Thyroid gland (tissue), 4 donors: ENCODE results near the gene SMARCC1. TPM values are rescaled to one million over a fixed set of nuclear protein-coding genes. Genes with fewer than 3 reads are reported as not detected.

ENCODE experiments used
- DNase-seq, 2 donors: peaks; one replicate each; pipeline ENCODE4 v3.0.0-alpha.2; 2019
- H3K27ac ChIP-seq, 3 donors: fragments of 200-600 bp; sonication (generic); 1 replicate in 2 of 3; 2 replicates in 1 of 3; pipeline ENCODE4 v1.5.1; 2016 to 2019; ENCODE audit warnings: mild to moderate bottlenecking in 1 of 3, moderate library complexity in 1 of 3
- H3K27me3 ChIP-seq: fragments of 200-600 bp; sonication (generic); one replicate; pipeline ENCODE4 v1.5.1; 2019
- H3K36me3 ChIP-seq, 2 donors: fragments of 200-600 bp; sonication (generic); one replicate each; pipeline ENCODE4 v1.5.1; 2016 to 2019
- H3K4me1 ChIP-seq, 2 donors: fragments of 200-600 bp; sonication (generic); one replicate each; pipeline ENCODE4 v1.5.1; 2017 to 2019
- H3K4me3 ChIP-seq, 3 donors: fragments of 200-600 bp; sonication (generic); replicated peaks in 1 of 3; 1 replicate in 2 of 3; 2 replicates in 1 of 3; pipeline ENCODE4 v1.5.1; 2016; ENCODE audit warnings: mild to moderate bottlenecking in 1 of 3
- H3K9me3 ChIP-seq: fragments of 200-600 bp; sonication (generic); one replicate; pipeline ENCODE4 v1.5.1; 2017
- POLR2A ChIP-seq, 2 donors: fragments of 450-650 bp; IDR thresholded peaks; one replicate each; pipeline ENCODE4 v1.6.1; 2017; ENCODE audit warnings: antibody characterized with exemption in 2 of 2, mild to moderate bottlenecking in 2 of 2, moderate library complexity in 1 of 2
- whole genome bisulfite sequencing, 2 donors: methylation state at CpG; one replicate each; pipeline ENCODE4 v1.1.5; 2017; 5-methylcytosine and 5-hydroxymethylcytosine counted together
- intact Hi-C: fragments of 100-400 bp; cut with DNase I; formaldehyde crosslinking; loops from one replicate; pipeline ENCODE4 v1.15.1; 2023
- small RNA-seq: library from RNA; depleted of rRNA; stranded (forward); fragments of <200 nt; gene quantifications from one replicate; pipeline ENCODE3, GENCODE V24; 2016
- total RNA-seq, 4 donors: library from RNA; depleted of rRNA; stranded (reverse); fragments of >200 nt; gene quantifications; one replicate each; pipeline ENCODE4 v1.2.3, GENCODE V29; 2016
- TF ChIP-seq, protein P1 (sequence below), 6 experiments: fragments of 200-600 bp in 3 of 6; fragments of 450-650 bp in 3 of 6; sonication (generic) in 3 of 6; IDR thresholded peaks; one replicate each; pipeline ENCODE4 v1.5.1; 2016 to 2019; ENCODE audit warnings: antibody characterized with exemption in 6 of 6, mild to moderate bottlenecking in 2 of 6, inconsistent platforms in 1 of 6, moderate library complexity in 1 of 6

SMARCC1 gene
- total RNA-seq, 4 donors from 2014 or later: 38.0 to 49.2 (median 45.4) TPM

DNA sequence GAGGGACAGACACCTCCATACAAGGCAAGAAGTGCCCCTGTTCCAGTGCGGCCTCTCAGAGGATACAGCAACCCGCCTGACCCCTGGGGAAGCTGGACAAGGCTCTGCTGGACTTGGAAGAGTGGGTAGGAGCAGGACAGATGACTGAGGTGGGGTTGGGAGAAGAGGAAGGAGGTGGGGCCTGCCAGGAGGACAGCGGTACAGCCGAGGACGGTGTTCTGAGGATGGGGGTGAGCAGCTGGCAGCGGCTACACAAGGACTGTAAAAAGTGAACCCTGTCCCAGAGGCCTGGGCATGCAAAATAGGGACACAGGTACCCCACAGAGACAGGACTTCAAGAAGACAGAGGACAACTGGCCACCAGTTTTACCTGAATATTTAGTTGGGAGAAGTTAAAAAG is 244.7 kb downstream of the SMARCC1 start:
- WGBS, 2 donors: 83 to 89% methylated on average over 6 of the region's 6 CpGs
- intact Hi-C loops: no loop called here
- H3K9me3 ChIP-seq: no peaks in the 10 kb centered on the region
- DNase-seq: no peak
- no peaks in the 10 kb centered on the region for H3K36me3 ChIP-seq
- H3K4me1 ChIP-seq: no peaks in the 10 kb centered on the region
- H3K27ac ChIP-seq: no peak overlapping the region
- H3K27me3 ChIP-seq: no peaks in the 10 kb centered on the region
- H3K4me3 ChIP-seq: no peak overlapping the region
- TF ChIP-seq POLR2A (IDR thresholded peaks at IDR 0.05): no peak
- TF ChIP-seq, protein P1, sequence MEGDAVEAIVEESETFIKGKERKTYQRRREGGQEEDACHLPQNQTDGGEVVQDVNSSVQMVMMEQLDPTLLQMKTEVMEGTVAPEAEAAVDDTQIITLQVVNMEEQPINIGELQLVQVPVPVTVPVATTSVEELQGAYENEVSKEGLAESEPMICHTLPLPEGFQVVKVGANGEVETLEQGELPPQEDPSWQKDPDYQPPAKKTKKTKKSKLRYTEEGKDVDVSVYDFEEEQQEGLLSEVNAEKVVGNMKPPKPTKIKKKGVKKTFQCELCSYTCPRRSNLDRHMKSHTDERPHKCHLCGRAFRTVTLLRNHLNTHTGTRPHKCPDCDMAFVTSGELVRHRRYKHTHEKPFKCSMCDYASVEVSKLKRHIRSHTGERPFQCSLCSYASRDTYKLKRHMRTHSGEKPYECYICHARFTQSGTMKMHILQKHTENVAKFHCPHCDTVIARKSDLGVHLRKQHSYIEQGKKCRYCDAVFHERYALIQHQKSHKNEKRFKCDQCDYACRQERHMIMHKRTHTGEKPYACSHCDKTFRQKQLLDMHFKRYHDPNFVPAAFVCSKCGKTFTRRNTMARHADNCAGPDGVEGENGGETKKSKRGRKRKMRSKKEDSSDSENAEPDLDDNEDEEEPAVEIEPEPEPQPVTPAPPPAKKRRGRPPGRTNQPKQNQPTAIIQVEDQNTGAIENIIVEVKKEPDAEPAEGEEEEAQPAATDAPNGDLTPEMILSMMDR (IDR thresholded peaks at IDR 0.05): no peak

DNA sequence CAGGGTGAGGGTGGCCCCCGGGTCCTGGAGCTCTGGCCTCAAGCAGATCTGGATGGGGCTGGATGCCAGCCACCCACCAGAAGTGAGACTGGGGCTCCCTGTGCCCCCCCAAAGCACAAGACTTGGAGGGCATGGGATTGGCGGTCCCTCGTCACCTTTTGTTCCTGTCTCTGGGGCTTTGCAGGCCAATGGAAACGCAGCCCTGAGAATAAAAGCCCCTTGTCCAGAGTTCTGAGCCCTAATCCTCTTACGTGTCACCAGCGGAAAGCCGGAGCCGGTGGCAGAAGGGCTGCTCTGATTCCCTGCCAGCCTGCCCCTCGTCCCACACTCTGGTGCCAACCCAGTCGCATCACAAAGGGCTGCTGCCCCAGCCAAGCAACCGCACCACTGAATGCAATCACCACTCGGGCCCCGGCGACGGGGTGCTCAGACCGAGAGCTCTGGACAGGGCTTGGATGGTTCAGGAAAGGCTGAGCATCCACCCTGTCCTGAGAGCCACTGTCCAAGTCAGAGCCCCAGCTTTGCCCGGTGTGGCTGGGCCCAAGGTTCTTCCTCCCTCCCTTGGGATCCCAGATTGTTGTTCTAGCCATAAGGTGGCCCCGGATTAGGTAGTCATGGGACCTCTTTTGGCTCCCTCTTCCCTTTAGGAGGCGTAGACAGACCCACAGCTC is 245.3 kb downstream of the SMARCC1 start:
- Histone ChIP-seq H3K4me3 (no peak overlapping the region), H3K9me3 (no peaks in the 10 kb centered on the region), H3K27me3 (no peaks in the 10 kb centered on the region), H3K36me3 (no peaks in the 10 kb centered on the region), H3K4me1 (no peaks in the 10 kb centered on the region), H3K27ac (no peak overlapping the region)
- WGBS, 2 donors: 91 to 94% methylated on average over 10 to 16 of the region's 19 CpGs
- DNase-seq: no peak
- intact Hi-C loops: no loop called here
- TF ChIP-seq, protein P1 (IDR thresholded peaks at IDR 0.05): no peak
- no peak for TF ChIP-seq POLR2A (IDR thresholded peaks at IDR 0.05)

Small RNAs within 50 kb of the gene (small RNA-seq; reads per million reads assigned to genes)
- not detected for gene RF02271
- not detected for gene RN7SL870P

Other genes starting within 250 kb of the SMARCC1 start
- gene CSPG5, start 203.0 kb downstream of the SMARCC1 start, total RNA-seq: 1 to 10 TPM in 1 of 4 donors, under 1 TPM in 3; 0.54 to 1.8 (median 0.68) TPM
- 10 to 100 TPM; 51.3 to 80.3 (median 72.8) TPM for gene DHX30, start 21.2 kb upstream of the SMARCC1 start, total RNA-seq
- 100 to 1,000 TPM in 1 of 4 donors, 10 to 100 TPM in 3; 75.5 to 103 (median 88.0) TPM for gene MAP4, start 234.5 kb upstream of the SMARCC1 start, total RNA-seq